SK-N-SH treated with all-trans-retinoic acid at 6 μM for 48 hours (cell line): Measurements from ENCODE around the gene MUC12.

Experiments used
- ARNTL ChIP-seq: fragments of 450-650 bp; formaldehyde crosslinking; IDR thresholded peaks from 2 replicates; pipeline ENCODE4 v1.5.0; 2020; ENCODE audit warnings: low read depth, mild to moderate bottlenecking, moderate library complexity, borderline replicate concordance
- OSR1 ChIP-seq: fragments of 250-450 bp; sonication (Bioruptor Pico); IDR thresholded peaks from 2 replicates; pipeline ENCODE4 v1.8.0; 2022; ENCODE audit warnings: moderate library complexity, mild to moderate bottlenecking, inconsistent platforms
- PPARA ChIP-seq: fragments of 250-450 bp; sonication (Bioruptor Pico); IDR thresholded peaks from 2 replicates; pipeline ENCODE4 v1.5.0; 2020; ENCODE audit warnings: mild to moderate bottlenecking, borderline replicate concordance
- RARB ChIP-seq: fragments of 250-450 bp; sonication (Bioruptor Pico); IDR thresholded peaks from 2 replicates; pipeline ENCODE4 v1.8.0; 2021; ENCODE audit warnings: mild to moderate bottlenecking, moderate library complexity
- SNAI2 ChIP-seq: fragments of 250-450 bp; sonication (Bioruptor Pico); IDR thresholded peaks from 2 replicates; pipeline ENCODE4 v1.5.0; 2020; ENCODE audit warnings: mild to moderate bottlenecking, moderate library complexity
- ZFP30 ChIP-seq: fragments of 450-650 bp; formaldehyde crosslinking; IDR thresholded peaks from 2 replicates; pipeline ENCODE4 v1.5.0; 2022; ENCODE audit warnings: mild to moderate bottlenecking, moderate library complexity
- ZNF8 ChIP-seq: fragments of 450-650 bp; formaldehyde crosslinking; IDR thresholded peaks from 2 replicates; pipeline ENCODE4 v1.5.0; 2020; ENCODE audit warnings: mild to moderate bottlenecking, moderate library complexity
- TF ChIP-seq, protein P1 (sequence below): fragments of 250-450 bp; sonication (Bioruptor Pico); IDR thresholded peaks from 2 replicates; pipeline ENCODE4 v1.8.0; 2020; ENCODE audit warnings: mild to moderate bottlenecking, moderate library complexity, borderline replicate concordance
- TF ChIP-seq, protein P2 (sequence below): fragments of 250-450 bp; sonication (Bioruptor Pico); IDR thresholded peaks from 2 replicates; pipeline ENCODE4 v1.5.1; 2020; ENCODE audit warnings: low read depth, mild to moderate bottlenecking, moderate library complexity
- TF ChIP-seq, protein P3 (sequence below): fragments of 250-450 bp; sonication (Bioruptor Pico); IDR thresholded peaks from 2 replicates; pipeline ENCODE4 v1.5.0; 2020; ENCODE audit warnings: mild to moderate bottlenecking, moderate library complexity

DNA sequence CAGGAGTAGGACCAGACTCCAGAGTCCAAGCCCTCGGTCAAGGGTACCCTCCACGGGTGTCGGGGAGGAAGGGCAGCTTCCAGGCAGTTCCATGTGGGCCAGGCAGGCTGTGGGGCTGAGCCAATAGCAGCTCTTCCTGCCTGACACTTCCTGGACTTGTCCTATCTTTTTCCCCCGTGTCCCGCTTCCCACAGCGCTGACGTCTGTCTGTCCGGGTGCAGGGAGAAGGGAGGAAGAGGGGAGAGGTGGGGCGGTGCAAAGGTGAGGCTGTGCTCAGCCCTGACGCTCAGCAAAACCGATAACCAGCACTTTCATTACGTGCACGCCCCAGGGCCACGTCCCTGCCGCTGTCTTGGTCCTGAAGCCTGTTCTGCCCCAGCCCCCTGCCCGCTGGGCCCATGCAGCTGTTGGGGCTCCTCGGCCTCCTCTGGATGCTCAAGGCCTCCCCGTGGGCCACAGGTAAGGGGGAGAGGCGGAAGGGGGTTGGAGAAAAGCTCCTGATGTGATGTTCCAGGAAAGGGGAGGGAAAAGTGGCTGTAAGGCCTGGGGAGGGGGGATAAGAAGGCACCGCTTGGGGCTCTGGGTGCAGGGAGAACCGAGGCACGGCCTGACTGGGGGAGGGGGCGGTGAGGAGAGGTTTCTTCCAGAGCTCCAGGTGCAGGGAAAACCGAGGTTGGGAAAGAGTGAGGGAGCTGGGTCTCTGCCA is 20.0 kb upstream of the MUC12 start, which contains the start of gene MUC3A:
- no peak for TF ChIP-seq OSR1 (CRISPR knock-in tag)
- TF ChIP-seq ARNTL (CRISPR knock-in tag): no peak
- TF ChIP-seq, protein P1, sequence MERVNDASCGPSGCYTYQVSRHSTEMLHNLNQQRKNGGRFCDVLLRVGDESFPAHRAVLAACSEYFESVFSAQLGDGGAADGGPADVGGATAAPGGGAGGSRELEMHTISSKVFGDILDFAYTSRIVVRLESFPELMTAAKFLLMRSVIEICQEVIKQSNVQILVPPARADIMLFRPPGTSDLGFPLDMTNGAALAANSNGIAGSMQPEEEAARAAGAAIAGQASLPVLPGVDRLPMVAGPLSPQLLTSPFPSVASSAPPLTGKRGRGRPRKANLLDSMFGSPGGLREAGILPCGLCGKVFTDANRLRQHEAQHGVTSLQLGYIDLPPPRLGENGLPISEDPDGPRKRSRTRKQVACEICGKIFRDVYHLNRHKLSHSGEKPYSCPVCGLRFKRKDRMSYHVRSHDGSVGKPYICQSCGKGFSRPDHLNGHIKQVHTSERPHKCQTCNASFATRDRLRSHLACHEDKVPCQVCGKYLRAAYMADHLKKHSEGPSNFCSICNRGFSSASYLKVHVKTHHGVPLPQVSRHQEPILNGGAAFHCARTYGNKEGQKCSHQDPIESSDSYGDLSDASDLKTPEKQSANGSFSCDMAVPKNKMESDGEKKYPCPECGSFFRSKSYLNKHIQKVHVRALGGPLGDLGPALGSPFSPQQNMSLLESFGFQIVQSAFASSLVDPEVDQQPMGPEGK (CRISPR knock-in tag): no peak
- TF ChIP-seq ZFP30 (CRISPR knock-in tag): no peak
- no peak for TF ChIP-seq RARB
- TF ChIP-seq, protein P2, sequence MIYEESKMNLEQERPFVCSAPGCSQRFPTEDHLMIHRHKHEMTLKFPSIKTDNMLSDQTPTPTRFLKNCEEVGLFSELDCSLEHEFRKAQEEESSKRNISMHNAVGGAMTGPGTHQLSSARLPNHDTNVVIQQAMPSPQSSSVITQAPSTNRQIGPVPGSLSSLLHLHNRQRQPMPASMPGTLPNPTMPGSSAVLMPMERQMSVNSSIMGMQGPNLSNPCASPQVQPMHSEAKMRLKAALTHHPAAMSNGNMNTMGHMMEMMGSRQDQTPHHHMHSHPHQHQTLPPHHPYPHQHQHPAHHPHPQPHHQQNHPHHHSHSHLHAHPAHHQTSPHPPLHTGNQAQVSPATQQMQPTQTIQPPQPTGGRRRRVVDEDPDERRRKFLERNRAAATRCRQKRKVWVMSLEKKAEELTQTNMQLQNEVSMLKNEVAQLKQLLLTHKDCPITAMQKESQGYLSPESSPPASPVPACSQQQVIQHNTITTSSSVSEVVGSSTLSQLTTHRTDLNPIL: no peak
- TF ChIP-seq, protein P3, sequence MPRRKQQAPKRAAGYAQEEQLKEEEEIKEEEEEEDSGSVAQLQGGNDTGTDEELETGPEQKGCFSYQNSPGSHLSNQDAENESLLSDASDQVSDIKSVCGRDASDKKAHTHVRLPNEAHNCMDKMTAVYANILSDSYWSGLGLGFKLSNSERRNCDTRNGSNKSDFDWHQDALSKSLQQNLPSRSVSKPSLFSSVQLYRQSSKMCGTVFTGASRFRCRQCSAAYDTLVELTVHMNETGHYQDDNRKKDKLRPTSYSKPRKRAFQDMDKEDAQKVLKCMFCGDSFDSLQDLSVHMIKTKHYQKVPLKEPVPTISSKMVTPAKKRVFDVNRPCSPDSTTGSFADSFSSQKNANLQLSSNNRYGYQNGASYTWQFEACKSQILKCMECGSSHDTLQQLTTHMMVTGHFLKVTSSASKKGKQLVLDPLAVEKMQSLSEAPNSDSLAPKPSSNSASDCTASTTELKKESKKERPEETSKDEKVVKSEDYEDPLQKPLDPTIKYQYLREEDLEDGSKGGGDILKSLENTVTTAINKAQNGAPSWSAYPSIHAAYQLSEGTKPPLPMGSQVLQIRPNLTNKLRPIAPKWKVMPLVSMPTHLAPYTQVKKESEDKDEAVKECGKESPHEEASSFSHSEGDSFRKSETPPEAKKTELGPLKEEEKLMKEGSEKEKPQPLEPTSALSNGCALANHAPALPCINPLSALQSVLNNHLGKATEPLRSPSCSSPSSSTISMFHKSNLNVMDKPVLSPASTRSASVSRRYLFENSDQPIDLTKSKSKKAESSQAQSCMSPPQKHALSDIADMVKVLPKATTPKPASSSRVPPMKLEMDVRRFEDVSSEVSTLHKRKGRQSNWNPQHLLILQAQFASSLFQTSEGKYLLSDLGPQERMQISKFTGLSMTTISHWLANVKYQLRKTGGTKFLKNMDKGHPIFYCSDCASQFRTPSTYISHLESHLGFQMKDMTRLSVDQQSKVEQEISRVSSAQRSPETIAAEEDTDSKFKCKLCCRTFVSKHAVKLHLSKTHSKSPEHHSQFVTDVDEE (CRISPR knock-in tag): no peak
- no peak for TF ChIP-seq PPARA (CRISPR knock-in tag)
- no peak for TF ChIP-seq ZNF8 (CRISPR knock-in tag)
- no peak for TF ChIP-seq SNAI2 (CRISPR knock-in tag)
